Naive thymus-derived CD8-positive, alpha-beta T cell (primary cell): Measurements from ENCODE around the gene RRBP1. TPM values are rescaled to one million over a fixed set of nuclear protein-coding genes. Genes with fewer than 3 reads are reported as not detected.

Experiments
- ATAC-seq, 2 donors: fragments of 150-1000 bp; cut with Tn5 transposase in 1 of 2; sonication (Bioruptor Pico), chemical (Tn5 transposase) in 1 of 2; 1 replicate in 1 of 2; 2 replicates in 1 of 2; pipeline ENCODE4 v1.10.0; 2021; ENCODE audit warnings: mild to moderate bottlenecking in 2 of 2, moderate library complexity in 2 of 2
- POLR2A ChIA-PET: fragments of 350-600 bp; sonication (Branson Sonifier 250); formaldehyde crosslinking; loops from one replicate; lab custom pipeline; 2021; ENCODE audit warnings: antibody characterized with exemption; lab: Charles Lee
- DNase-seq, 10 donors: peaks; one replicate each; pipeline versions ENCODE4 v3.0.0 to v3.0.0-alpha.2; 2020 to 2022
- H3K27ac Mint-ChIP-seq, 10 donors: one replicate each; pipeline ENCODE4 v1.8.0; 2020 to 2022; ENCODE audit warnings: mild to moderate bottlenecking in 10 of 10, mixed read lengths in 10 of 10, moderate library complexity in 4 of 10, inconsistent platforms in 1 of 10
- H3K27me3 Mint-ChIP-seq, 5 donors: one replicate each; pipeline ENCODE4 v1.8.0; 2021 to 2022; ENCODE audit warnings: mixed read lengths in 5 of 5
- H3K36me3 Mint-ChIP-seq, 3 donors: one replicate each; pipeline ENCODE4 v1.8.0; 2020 to 2022; ENCODE audit warnings: mixed read lengths in 3 of 3, mild to moderate bottlenecking in 2 of 3, inconsistent platforms in 1 of 3
- H3K4me1 Mint-ChIP-seq, 4 donors: one replicate each; pipeline ENCODE4 v1.8.0; 2021 to 2022; ENCODE audit warnings: mixed read lengths in 4 of 4
- H3K4me3 Mint-ChIP-seq, 10 donors: one replicate each; pipeline ENCODE4 v1.8.0; 2020 to 2022; ENCODE audit warnings: mild to moderate bottlenecking in 10 of 10, mixed read lengths in 10 of 10, moderate library complexity in 6 of 10, inconsistent platforms in 1 of 10
- H3K9me3 Mint-ChIP-seq, 9 donors: one replicate each; pipeline ENCODE4 v1.8.0; 2020 to 2022; ENCODE audit warnings: mixed read lengths in 9 of 9, mild to moderate bottlenecking in 3 of 9, inconsistent platforms in 1 of 9, moderate library complexity in 1 of 9
- polyA plus RNA-seq, 3 donors: library from polyadenylated mRNA; unstranded; fragments of 300-500 nt; fragmentation: Illumina TruSeq; gene quantifications; one replicate each; pipeline ENCODE4 v1.2.3, GENCODE V29; 2021
- total RNA-seq, 8 experiments: library from RNA in 2 of 8; stranded (reverse) in 2 of 8; gene quantifications; one replicate each; pipeline ENCODE4 v1.2.3 and lab custom pipeline; 2021 to 2026

RRBP1 gene
- total and polyA plus RNA-seq, 5 experiments from 2014 or later = 1.7 to 22.4 (median 8.9) TPM

- POLR2A ChIA-PET = no interaction called here
- no peaks in the 10 kb centered on the region for H3K9me3 Mint-ChIP-seq
Measured at GRCh38 chr20:17608701-17609497, 73.1 kb downstream of the RRBP1 start.

GRCh38 chr20:17606001-17606400 lies 76.0 kb downstream of the RRBP1 start:
- no peaks in the 10 kb centered on the region for H3K9me3 Mint-ChIP-seq
- ATAC-seq = no peak
- peak overlapping the region in 1 of 10 donors; percentile 3 for H3K27ac Mint-ChIP-seq

More at GRCh38 chr20:17608701-17609497, 73.1 kb downstream of the RRBP1 start:
- no peak for DNase-seq
- H3K4me3 Mint-ChIP-seq = peak overlapping the region in 6 of 10 donors; percentile 15 to 57 (median 46)
- H3K36me3 Mint-ChIP-seq = peaks cover 3 to 22% (median 17%) of the 10 kb centered on the region in 3 donors
- no peak for ATAC-seq
- no peaks in the 10 kb centered on the region for H3K27me3 Mint-ChIP-seq
- H3K4me1 Mint-ChIP-seq = peaks cover 19 to 44% (median 42%) of the 10 kb centered on the region in 4 donors
- peak overlapping the region; percentile 82 to 98 (median 94) for H3K27ac Mint-ChIP-seq

GRCh38 chr20:17605131-17605660 lies 76.8 kb downstream of the RRBP1 start:
- Mint-ChIP-seq H3K9me3 (no peaks in the 10 kb centered on the region), H3K27ac (peak overlapping the region in 3 of 10 donors; percentile 21 to 55 (median 36)), H3K4me1 (peaks cover 11 to 22% (median 14%) of the 10 kb centered on the region in 4 donors), H3K36me3 (peaks cover 3 to 46% (median 26%) of the 10 kb centered on the region in 3 donors), H3K4me3 (no peak overlapping the region), H3K27me3 (no peaks in the 10 kb centered on the region)
- POLR2A ChIA-PET = no interaction called here
- ATAC-seq (no peak), DNase-seq (no peak)

More at GRCh38 chr20:17606001-17606400, 76.0 kb downstream of the RRBP1 start:
- Mint-ChIP-seq H3K36me3 (peaks cover 3 to 41% (median 22%) of the 10 kb centered on the region in 3 donors), H3K4me3 (no peak overlapping the region), H3K27me3 (no peaks in the 10 kb centered on the region), H3K4me1 (peaks cover 13 to 30% (median 21%) of the 10 kb centered on the region in 4 donors)
- POLR2A ChIA-PET = no interaction called here
- DNase-seq = no peak

- POLR2A ChIA-PET = no interaction called here
- DNase-seq (no peak), ATAC-seq (no peak)
- H3K4me1 Mint-ChIP-seq = peaks cover 3 to 8% (median 5%) of the 10 kb centered on the region in 4 donors
- no peak overlapping the region for H3K27ac Mint-ChIP-seq
- H3K9me3 Mint-ChIP-seq = peaks cover 0 to 4% (median 0%) of the 10 kb centered on the region in 9 donors
- H3K4me3 Mint-ChIP-seq = no peak overlapping the region
- H3K36me3 Mint-ChIP-seq = peaks cover 0 to 50% (median 19%) of the 10 kb centered on the region in 3 donors
- H3K27me3 Mint-ChIP-seq = no peaks in the 10 kb centered on the region
Measured at GRCh38 chr20:17602493-17602892, 79.5 kb downstream of the RRBP1 start.

GRCh38 chr20:17601957-17602356 lies 80.1 kb downstream of the RRBP1 start:
- H3K27ac Mint-ChIP-seq = peak overlapping the region in 3 of 10 donors; percentile 24 to 71 (median 38)
- no peak for ATAC-seq
- H3K4me3 Mint-ChIP-seq = no peak overlapping the region
- no peak for DNase-seq
- H3K27me3 Mint-ChIP-seq = no peaks in the 10 kb centered on the region
- H3K4me1 Mint-ChIP-seq = peaks cover 3 to 8% (median 7%) of the 10 kb centered on the region in 4 donors
- POLR2A ChIA-PET = no interaction called here
- peaks cover 0 to 5% (median 0%) of the 10 kb centered on the region in 9 donors for H3K9me3 Mint-ChIP-seq
- peaks cover 0 to 49% (median 18%) of the 10 kb centered on the region in 3 donors for H3K36me3 Mint-ChIP-seq

GRCh38 chr20:17598013-17598550 lies 84.0 kb downstream of the RRBP1 start:
- Mint-ChIP-seq H3K4me3 (no peak overlapping the region), H3K36me3 (peaks cover 1 to 26% (median 9%) of the 10 kb centered on the region in 3 donors), H3K4me1 (peaks cover 22 to 41% (median 28%) of the 10 kb centered on the region in 4 donors), H3K9me3 (peaks cover 0 to 5% (median 0%) of the 10 kb centered on the region in 9 donors), H3K27ac (no peak overlapping the region), H3K27me3 (no peaks in the 10 kb centered on the region)
- ATAC-seq (no peak), DNase-seq (no peak)
- POLR2A ChIA-PET = no interaction called here

GRCh38 chr20:17595856-17596255 lies 86.2 kb downstream of the RRBP1 start:
- POLR2A ChIA-PET = no interaction called here
- DNase-seq = no peak
- Mint-ChIP-seq H3K27ac (peak overlapping the region in 6 of 10 donors; percentile 2 to 60 (median 38)), H3K27me3 (no peaks in the 10 kb centered on the region), H3K36me3 (peaks cover 3 to 22% (median 6%) of the 10 kb centered on the region in 3 donors), H3K4me3 (peak overlapping the region in 2 of 10 donors; percentile 9 to 17), H3K9me3 (peaks cover 0 to 5% (median 0%) of the 10 kb centered on the region in 9 donors), H3K4me1 (peaks cover 29 to 48% (median 33%) of the 10 kb centered on the region in 4 donors)
- no peak for ATAC-seq

GRCh38 chr20:17594443-17594842 lies 87.6 kb downstream of the RRBP1 start:
- POLR2A ChIA-PET = no interaction called here
- DNase-seq = no peak
- peak overlapping the region in 1 of 10 donors; percentile 13 for H3K27ac Mint-ChIP-seq
- H3K27me3 Mint-ChIP-seq = no peaks in the 10 kb centered on the region
- peaks cover 33 to 48% (median 40%) of the 10 kb centered on the region in 4 donors for H3K4me1 Mint-ChIP-seq
- peaks cover 0 to 5% (median 0%) of the 10 kb centered on the region in 9 donors for H3K9me3 Mint-ChIP-seq
- H3K4me3 Mint-ChIP-seq = no peak overlapping the region
- peaks cover 0 to 18% (median 6%) of the 10 kb centered on the region in 3 donors for H3K36me3 Mint-ChIP-seq
- ATAC-seq = no peak

GRCh38 chr20:17593902-17594301 lies 88.1 kb downstream of the RRBP1 start:
- peaks cover 34 to 48% (median 42%) of the 10 kb centered on the region in 4 donors for H3K4me1 Mint-ChIP-seq
- no peak overlapping the region for H3K4me3 Mint-ChIP-seq
- ATAC-seq (no peak), DNase-seq (no peak)
- H3K27me3 Mint-ChIP-seq = no peaks in the 10 kb centered on the region
- peaks cover 0 to 5% (median 0%) of the 10 kb centered on the region in 9 donors for H3K9me3 Mint-ChIP-seq
- peak overlapping the region in 1 of 10 donors; percentile 5 for H3K27ac Mint-ChIP-seq
- H3K36me3 Mint-ChIP-seq = peaks cover 0 to 18% (median 6%) of the 10 kb centered on the region in 3 donors
- POLR2A ChIA-PET = no interaction called here

- POLR2A ChIA-PET = no interaction called here
- Mint-ChIP-seq H3K27me3 (no peaks in the 10 kb centered on the region), H3K36me3 (peaks cover 0 to 18% (median 6%) of the 10 kb centered on the region in 3 donors), H3K4me1 (peaks cover 20 to 51% (median 37%) of the 10 kb centered on the region in 4 donors), H3K27ac (peak overlapping the region in 2 of 10 donors; percentile 1 to 24), H3K9me3 (no peaks in the 10 kb centered on the region), H3K4me3 (no peak overlapping the region)
- ATAC-seq = no peak
- DNase-seq = no peak
Measured at GRCh38 chr20:17590245-17590644, 91.8 kb downstream of the RRBP1 start.

GRCh38 chr20:17589161-17589834 lies 92.7 kb downstream of the RRBP1 start:
- Mint-ChIP-seq H3K4me1 (peaks cover 19 to 47% (median 33%) of the 10 kb centered on the region in 4 donors), H3K27ac (peak overlapping the region in 1 of 10 donors; percentile 25), H3K4me3 (peak overlapping the region in 1 of 10 donors; percentile 45), H3K27me3 (no peaks in the 10 kb centered on the region), H3K9me3 (no peaks in the 10 kb centered on the region), H3K36me3 (peaks cover 0 to 21% (median 6%) of the 10 kb centered on the region in 3 donors)
- POLR2A ChIA-PET = no interaction called here
- ATAC-seq (no peak), DNase-seq (no peak)

GRCh38 chr20:17587824-17588223 lies 94.2 kb downstream of the RRBP1 start:
- peak overlapping the region in 2 of 10 donors; percentile 58 to 75 for H3K27ac Mint-ChIP-seq
- no peak for ATAC-seq
- no peaks in the 10 kb centered on the region for H3K9me3 Mint-ChIP-seq
- POLR2A ChIA-PET = no interaction called here
- H3K4me3 Mint-ChIP-seq = no peak overlapping the region
- peaks cover 0 to 21% (median 2%) of the 10 kb centered on the region in 3 donors for H3K36me3 Mint-ChIP-seq
- peaks cover 10 to 43% (median 25%) of the 10 kb centered on the region in 4 donors for H3K4me1 Mint-ChIP-seq
- H3K27me3 Mint-ChIP-seq = no peaks in the 10 kb centered on the region
- DNase-seq = no peak
